Esophagus muscularis mucosa (tissue), 4 donors: Measurements from ENCODE around the gene PRKCH. TPM values are rescaled to one million over a fixed set of nuclear protein-coding genes. Genes with fewer than 3 reads are reported as not detected.

Experiments used
- DNase-seq: peaks from one replicate; pipeline ENCODE4 v3.0.0-alpha.2; 2017; ENCODE audit errors: extremely low spot score
- H3K27ac ChIP-seq, 4 donors: fragments of 200-600 bp; sonication (generic); replicated peaks in 1 of 4; 1 replicate in 3 of 4; 2 replicates in 1 of 4; pipeline ENCODE4 v1.5.1; 2016 to 2019; ENCODE audit warnings: mild to moderate bottlenecking in 1 of 4
- H3K27me3 ChIP-seq, 4 donors: fragments of 200-600 bp; sonication (generic); one replicate each; pipeline versions ENCODE4 v1.5.1 to v1.6.0; 2016 to 2019
- H3K36me3 ChIP-seq, 4 donors: fragments of 200-600 bp; sonication (generic); one replicate each; pipeline ENCODE4 v1.5.1; 2016 to 2019
- H3K4me1 ChIP-seq, 4 donors: fragments of 200-600 bp; sonication (generic); one replicate each; pipeline ENCODE4 v1.5.1; 2016 to 2019
- H3K4me3 ChIP-seq, 4 donors: fragments of 200-600 bp; sonication (generic); 1 replicate in 2 of 4; 2 replicates in 2 of 4; pipeline ENCODE4 v1.5.1; 2016 to 2019; ENCODE audit warnings: mild to moderate bottlenecking in 4 of 4, moderate library complexity in 1 of 4
- H3K9me3 ChIP-seq, 4 donors: fragments of 200-600 bp; sonication (generic); 1 replicate in 3 of 4; 2 replicates in 1 of 4; pipeline ENCODE4 v1.5.1; 2016 to 2019
- CTCF ChIP-seq, 3 experiments: fragments of 200-600 bp in 2 of 3; fragments of 450-650 bp in 1 of 3; sonication (generic) in 2 of 3; IDR thresholded peaks; one replicate each; pipeline ENCODE4 v1.5.1; 2017 to 2019; ENCODE audit warnings: antibody characterized with exemption in 3 of 3, mild to moderate bottlenecking in 2 of 3, moderate library complexity in 1 of 3
- EP300 ChIP-seq: sonication (generic); formaldehyde crosslinking; IDR thresholded peaks from one replicate; pipeline ENCODE4 v1.6.1; 2017; ENCODE audit warnings: antibody characterized with exemption
- POLR2A ChIP-seq: fragments of 450-650 bp; IDR thresholded peaks from one replicate; pipeline ENCODE4 v1.6.1; 2017; ENCODE audit warnings: antibody characterized with exemption, moderate library complexity, mild to moderate bottlenecking, low read depth
- POLR2AphosphoS5 ChIP-seq, 2 donors: sonication (generic); formaldehyde crosslinking; IDR thresholded peaks; one replicate each; pipeline ENCODE4 v1.6.1; 2017; ENCODE audit warnings: antibody characterized with exemption in 2 of 2
- WGBS: methylation state at CpG from one replicate; pipeline ENCODE4 v1.1.5; 2018; 5-methylcytosine and 5-hydroxymethylcytosine counted together
- intact Hi-C: fragments of 100-400 bp; cut with DNase I; formaldehyde crosslinking; loops from one replicate; pipeline ENCODE4 v1.15.1; 2023
- total RNA-seq, 4 donors: library from RNA; depleted of rRNA; stranded (reverse); fragments of >200 nt; gene quantifications; one replicate each; pipeline versions ENCODE4 v1.1.0 to v1.2.1, GENCODE V29; 2016

PRKCH gene
- total RNA-seq, 4 donors from 2014 or later, result 13.3 to 67.6 (median 32.2) TPM

- TF ChIP-seq EP300, result no peak
- no peak for TF ChIP-seq POLR2A
- no peak for TF ChIP-seq POLR2AphosphoS5 (IDR thresholded peaks at IDR 0.05)
- no peak for TF ChIP-seq CTCF (IDR thresholded peaks at IDR 0.05)
- Histone ChIP-seq H3K27me3 (no peaks in the 10 kb centered on the region), H3K9me3 (no peaks in the 10 kb centered on the region), H3K27ac (peak overlapping the region in 1 of 4 donors; percentile 46), H3K4me1 (peaks cover 33 to 53% (median 45%) of the 10 kb centered on the region in 4 donors), H3K4me3 (no peak overlapping the region), H3K36me3 (peaks cover 0 to 6% (median 0%) of the 10 kb centered on the region in 4 donors)
- 93% methylated on average over 3 of the region's 3 CpGs for WGBS
- DNase-seq, result no peak
- intact Hi-C loops, result loop anchor here (5.0 to 10.0 kb wide), 2 partner anchors 82 to 215 kb away; partner anchors contain the start of gene HIF1A
Observed at GRCh38 chr14:61479746-61480502, 158.5 kb downstream of the PRKCH start.

GRCh38 chr14:61480704-61481285 lies 159.4 kb downstream of the PRKCH start:
- H3K4me1 ChIP-seq, result peaks cover 31 to 46% (median 40%) of the 10 kb centered on the region in 4 donors
- no peak overlapping the region for H3K4me3 ChIP-seq
- no peak for DNase-seq
- TF ChIP-seq EP300 (no peak), POLR2AphosphoS5 (IDR thresholded peaks at IDR 0.05) (no peak), CTCF (IDR thresholded peaks at IDR 0.05) (no peak), POLR2A (no peak)
- no peaks in the 10 kb centered on the region for H3K27me3 ChIP-seq
- no peak overlapping the region for H3K27ac ChIP-seq
- peaks cover 0 to 6% (median 0%) of the 10 kb centered on the region in 4 donors for H3K36me3 ChIP-seq
- 89% methylated on average over 7 of the region's 8 CpGs for WGBS
- intact Hi-C loops, result no loop called here
- no peaks in the 10 kb centered on the region for H3K9me3 ChIP-seq

- TF ChIP-seq EP300, result no peak
- TF ChIP-seq POLR2AphosphoS5 (IDR thresholded peaks at IDR 0.05), result no peak
- TF ChIP-seq CTCF (IDR thresholded peaks at IDR 0.05), result no peak
- TF ChIP-seq POLR2A, result no peak
- Histone ChIP-seq H3K27me3 (no peaks in the 10 kb centered on the region), H3K36me3 (peaks cover 0 to 6% (median 0%) of the 10 kb centered on the region in 4 donors), H3K27ac (no peak overlapping the region), H3K4me1 (peaks cover 25 to 37% (median 31%) of the 10 kb centered on the region in 4 donors), H3K4me3 (no peak overlapping the region), H3K9me3 (no peaks in the 10 kb centered on the region)
- intact Hi-C loops, result no loop called here
- no peak for DNase-seq
- WGBS, result 85% methylated on average over 5 of the region's 5 CpGs
Observed at GRCh38 chr14:61481701-61482100, 160.3 kb downstream of the PRKCH start.

- no peak overlapping the region for H3K27ac ChIP-seq
- peaks cover 0 to 6% (median 0%) of the 10 kb centered on the region in 4 donors for H3K36me3 ChIP-seq
- H3K4me3 ChIP-seq, result no peak overlapping the region
- 77% methylated on average over 7 of the region's 8 CpGs for WGBS
- H3K27me3 ChIP-seq, result no peaks in the 10 kb centered on the region
- H3K9me3 ChIP-seq, result no peaks in the 10 kb centered on the region
- no peak for TF ChIP-seq CTCF (IDR thresholded peaks at IDR 0.05)
- intact Hi-C loops, result no loop called here
- peaks cover 17 to 29% (median 23%) of the 10 kb centered on the region in 4 donors for H3K4me1 ChIP-seq
- DNase-seq, result no peak
Observed at GRCh38 chr14:61482348-61483206, 161.2 kb downstream of the PRKCH start.
